Activated T-helper 2 cell treated with anti-CD3 and anti-CD28 coated beads, Interferon-gamma antibody, Interleukin-2, Interleukin-4, amounts not matched to agents 10 μg/mL and 5 μg/mL and 100 μg/mL, durations not matched to agents 14 hours and 24 hours and 36 hours (primary cell): Measurements from ENCODE around the gene RNF182. TPM values are rescaled to one million over a fixed set of nuclear protein-coding genes. Genes with fewer than 3 reads are reported as not detected.
"Not testable (repeated sequence)": the region's sequence is repeated elsewhere in the genome, so short reads cannot be mapped to it uniquely, and the experiment has no call there.

Experiments used
- DNase-seq: peaks from one replicate; pipeline ENCODE4 v3.0.0; 2021; ENCODE audit warnings: low spot score
- H3K27ac Mint-ChIP-seq: one replicate; pipeline ENCODE4 v1.8.0; 2021; ENCODE audit warnings: mixed read lengths
- H3K27me3 Mint-ChIP-seq: one replicate; pipeline ENCODE4 v1.8.0; 2021; ENCODE audit warnings: low read depth, mixed read lengths
- H3K36me3 Mint-ChIP-seq: one replicate; pipeline ENCODE4 v1.8.0; 2021; ENCODE audit warnings: low read depth, mixed read lengths
- H3K4me1 Mint-ChIP-seq: one replicate; pipeline ENCODE4 v1.8.0; 2021; ENCODE audit warnings: low read depth, mixed read lengths
- H3K4me3 Mint-ChIP-seq: one replicate; pipeline ENCODE4 v1.8.0; 2021; ENCODE audit warnings: low read depth, mild to moderate bottlenecking, moderate library complexity, mixed read lengths
- H3K9me3 Mint-ChIP-seq: one replicate; pipeline ENCODE4 v1.8.0; 2021; ENCODE audit warnings: mixed read lengths
- intact Hi-C: fragments of 100-400 bp; cut with micrococcal nuclease; formaldehyde crosslinking; loops from one replicate; pipeline ENCODE4 v1.15.1; 2023
- total RNA-seq: library from RNA; stranded (reverse); gene quantifications from 2 replicates; pipeline ENCODE4 v1.2.3, GENCODE V29; 2022

Gene RNF182
- total RNA-seq, 1 donor from 2014 or later = not detected

DNA sequence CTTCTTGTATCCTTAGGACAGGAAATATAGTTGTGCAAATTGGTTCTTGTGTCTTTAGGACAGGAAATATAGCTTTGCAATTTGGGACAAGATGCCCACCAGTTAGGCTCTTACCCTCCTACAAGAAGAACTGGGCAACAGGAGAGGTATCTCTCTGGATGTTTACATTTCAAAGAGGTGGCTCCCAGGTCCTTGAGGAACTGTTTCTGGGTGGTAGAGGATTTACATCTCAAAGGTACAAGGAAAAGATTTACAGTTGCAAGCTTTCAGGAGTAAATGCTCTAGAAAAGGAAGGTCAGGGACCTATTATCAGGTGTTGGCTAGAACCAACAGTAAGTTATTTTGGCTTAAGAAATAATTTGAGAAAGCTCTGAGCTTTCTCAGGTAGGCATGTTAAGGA lies 19.2 kb downstream of the RNF182 start:
- H3K4me3 Mint-ChIP-seq = no peak overlapping the region
- H3K9me3 Mint-ChIP-seq = peaks cover 8% of the 10 kb centered on the region
- DNase-seq = no peak
- no peaks in the 10 kb centered on the region for H3K4me1 Mint-ChIP-seq
- H3K36me3 Mint-ChIP-seq = no peaks in the 10 kb centered on the region
- no peak overlapping the region for H3K27ac Mint-ChIP-seq
- intact Hi-C loops = no loop called here
- H3K27me3 Mint-ChIP-seq = peaks cover 17% of the 10 kb centered on the region

DNA sequence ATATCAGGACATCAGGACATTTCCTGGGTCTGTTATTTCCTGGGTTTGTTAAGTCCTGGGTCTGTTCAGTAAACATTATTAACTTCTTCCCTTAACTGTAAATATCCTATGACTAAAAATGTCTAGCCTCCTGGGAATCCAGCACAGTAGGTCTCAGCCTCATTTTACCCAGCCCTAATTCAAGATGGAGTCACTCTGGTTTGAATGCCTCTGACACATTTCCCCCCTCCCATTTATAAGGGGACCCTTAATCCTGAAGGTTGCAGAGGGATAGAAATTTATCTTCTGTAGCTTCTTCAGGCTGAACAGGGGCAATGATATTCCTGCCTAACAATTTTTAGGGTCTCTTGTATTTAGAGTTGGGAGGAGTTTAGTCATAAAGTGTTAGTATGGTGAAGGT lies 21.8 kb downstream of the RNF182 start:
- Mint-ChIP-seq H3K27me3 (peaks cover 17% of the 10 kb centered on the region), H3K27ac (no peak overlapping the region), H3K4me1 (no peaks in the 10 kb centered on the region), H3K4me3 (no peak overlapping the region), H3K9me3 (peaks cover 8% of the 10 kb centered on the region), H3K36me3 (no peaks in the 10 kb centered on the region)
- DNase-seq = no peak
- intact Hi-C loops = no loop called here

DNA sequence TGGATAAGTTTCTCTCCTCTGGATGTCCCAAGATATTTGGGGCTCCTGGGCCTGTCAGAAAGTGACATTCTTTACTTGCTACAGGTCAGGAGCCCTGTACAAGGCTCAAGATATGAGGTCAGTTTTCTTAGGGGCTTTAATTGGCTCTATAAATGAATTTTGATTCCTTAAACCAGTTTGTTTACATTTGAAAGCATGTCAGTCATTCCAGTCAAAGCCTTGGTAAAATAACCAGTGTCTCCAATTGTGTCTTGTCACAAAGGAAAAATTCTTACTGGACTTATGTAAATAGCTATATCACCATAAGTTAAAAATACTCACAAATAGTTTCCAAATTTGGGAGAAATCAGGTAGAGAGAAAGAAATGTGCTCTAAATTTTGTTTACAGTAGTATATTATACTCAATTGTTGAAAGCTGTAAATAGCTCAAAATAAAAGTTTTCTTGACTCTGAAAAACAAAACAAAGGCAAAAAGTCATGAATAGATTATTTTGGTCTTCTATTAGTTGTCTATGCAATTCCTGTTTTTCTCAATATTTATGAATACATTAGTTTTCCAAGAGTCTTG lies 22.9 kb downstream of the RNF182 start:
- Mint-ChIP-seq H3K27ac (no peak overlapping the region), H3K4me1 (no peaks in the 10 kb centered on the region), H3K27me3 (peaks cover 12% of the 10 kb centered on the region), H3K36me3 (no peaks in the 10 kb centered on the region), H3K4me3 (no peak overlapping the region), H3K9me3 (peaks cover 5% of the 10 kb centered on the region)
- intact Hi-C loops = no loop called here
- no peak for DNase-seq

DNA sequence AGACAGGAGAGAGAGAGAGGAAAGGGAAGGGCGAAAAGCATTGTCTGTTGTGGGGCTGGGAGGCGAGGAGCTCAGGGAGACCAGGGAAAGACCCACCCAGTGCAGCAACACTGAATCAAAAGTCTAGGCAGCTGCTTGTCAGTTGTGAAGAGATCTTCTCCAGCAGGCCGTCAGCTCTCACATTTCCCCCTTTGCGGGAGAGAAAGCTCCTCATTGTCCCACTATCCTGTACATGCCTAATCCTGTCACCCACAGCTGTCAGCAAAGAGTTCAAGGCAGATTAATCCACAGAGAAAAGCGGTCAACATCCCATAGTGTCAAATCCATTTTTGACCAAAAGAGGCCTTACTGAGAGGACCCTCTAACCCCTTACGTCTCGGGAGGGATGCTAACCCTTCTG lies 27.3 kb downstream of the RNF182 start:
- intact Hi-C loops = no loop called here
- Mint-ChIP-seq H3K4me3 (no peak overlapping the region), H3K36me3 (no peaks in the 10 kb centered on the region), H3K27me3 (peaks cover 15% of the 10 kb centered on the region), H3K4me1 (no peaks in the 10 kb centered on the region), H3K27ac (no peak overlapping the region), H3K9me3 (peaks cover 5% of the 10 kb centered on the region)
- no peak for DNase-seq

DNA sequence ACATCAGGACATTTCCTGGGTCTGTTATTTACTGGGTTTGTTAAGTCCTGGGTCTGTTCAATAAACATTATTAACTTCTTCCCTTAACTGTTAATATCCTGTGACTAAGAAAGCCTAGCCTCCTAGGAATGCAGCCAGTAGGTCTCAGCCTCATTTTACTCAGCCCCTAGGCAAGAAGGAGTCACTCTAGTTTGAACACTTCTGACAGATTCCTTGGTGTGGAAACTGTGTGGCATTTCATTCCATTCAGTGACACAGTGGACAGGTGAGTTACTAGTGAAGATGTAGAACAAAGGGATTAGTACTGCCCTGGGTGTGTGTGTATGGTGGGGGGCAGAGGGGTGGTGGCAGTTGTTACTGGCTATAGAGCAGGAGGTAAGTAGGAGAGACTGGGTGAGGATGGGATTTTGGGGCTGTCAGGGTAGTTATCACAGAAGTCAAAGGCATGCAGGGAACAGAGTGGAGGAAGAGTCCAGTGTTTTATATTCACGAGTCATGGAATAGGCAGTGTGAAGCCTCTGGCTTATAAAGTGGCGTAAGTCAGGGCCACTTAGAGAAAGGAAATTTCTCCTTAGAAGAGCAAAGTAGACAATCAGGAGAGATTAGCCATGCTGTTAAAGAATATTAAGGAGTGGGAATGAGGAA lies 28.4 kb downstream of the RNF182 start:
- intact Hi-C loops = no loop called here
- H3K27me3 Mint-ChIP-seq = peaks cover 12% of the 10 kb centered on the region

DNA sequence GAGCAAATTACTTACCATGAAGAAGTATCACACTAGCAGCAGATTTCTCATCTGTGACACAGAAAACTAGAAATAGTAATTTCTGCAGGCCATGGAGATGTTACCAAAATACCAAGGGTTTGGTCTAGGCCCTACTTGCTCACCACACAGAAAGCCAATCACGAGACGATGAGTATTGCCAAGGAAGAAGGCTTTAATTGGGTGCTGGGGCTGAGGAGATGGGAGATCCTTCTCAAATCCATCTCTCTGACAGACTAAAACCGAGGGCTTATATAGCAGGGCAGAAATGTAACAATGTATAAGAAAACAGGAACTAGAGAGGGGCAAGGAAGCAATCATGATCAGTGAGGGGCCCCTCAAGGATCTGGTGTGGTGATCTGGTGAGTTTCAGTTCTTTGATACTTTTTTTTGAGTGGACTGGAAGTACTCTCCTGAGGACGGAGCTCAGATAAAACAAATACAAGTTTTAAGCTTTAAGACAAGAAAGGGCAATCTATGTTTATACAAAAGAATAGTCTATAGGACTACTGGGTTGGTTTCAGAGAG lies 40.9 kb downstream of the RNF182 start:
- H3K4me1 Mint-ChIP-seq = no peaks in the 10 kb centered on the region
- H3K9me3 Mint-ChIP-seq = peaks cover 7% of the 10 kb centered on the region
- no peak for DNase-seq
- no peak overlapping the region for H3K4me3 Mint-ChIP-seq
- H3K27me3 Mint-ChIP-seq = peaks cover 41% of the 10 kb centered on the region
- H3K36me3 Mint-ChIP-seq = no peaks in the 10 kb centered on the region
- no peak overlapping the region for H3K27ac Mint-ChIP-seq
- intact Hi-C loops = no loop called here

More for the DNA sequence above, 28.4 kb downstream of the RNF182 start:
- Mint-ChIP-seq H3K9me3 (no peaks in the 10 kb centered on the region), H3K4me1 (no peaks in the 10 kb centered on the region), H3K36me3 (no peaks in the 10 kb centered on the region), H3K4me3 (no peak overlapping the region), H3K27ac (no peak overlapping the region)
- DNase-seq = no peak

DNA sequence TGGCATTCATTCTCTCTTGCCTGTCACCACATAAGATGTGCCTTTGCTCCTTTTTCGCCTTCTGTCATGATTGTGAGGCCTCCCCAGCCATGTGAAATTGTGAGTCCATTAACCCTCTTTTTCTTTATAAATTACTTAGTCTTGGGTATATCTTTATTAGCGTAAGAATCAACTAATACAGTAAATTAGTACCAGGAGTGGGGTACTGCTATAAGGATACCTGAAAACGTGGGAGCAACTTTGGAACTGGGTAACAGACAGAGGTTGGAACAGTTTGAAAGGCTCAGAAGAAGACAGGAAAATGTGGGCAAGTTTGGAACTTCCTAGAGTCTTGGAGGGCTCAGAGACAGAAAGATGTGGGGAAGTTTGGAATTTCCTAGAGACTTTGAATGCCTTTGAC lies 46.6 kb downstream of the RNF182 start:
- Mint-ChIP-seq H3K36me3 (peaks cover 7% of the 10 kb centered on the region), H3K27me3 (peaks cover 16% of the 10 kb centered on the region), H3K9me3 (peaks cover 24% of the 10 kb centered on the region), H3K4me3 (no peak overlapping the region), H3K27ac (no peak overlapping the region), H3K4me1 (no peaks in the 10 kb centered on the region)
- no peak for DNase-seq
- intact Hi-C loops = no loop called here

DNA sequence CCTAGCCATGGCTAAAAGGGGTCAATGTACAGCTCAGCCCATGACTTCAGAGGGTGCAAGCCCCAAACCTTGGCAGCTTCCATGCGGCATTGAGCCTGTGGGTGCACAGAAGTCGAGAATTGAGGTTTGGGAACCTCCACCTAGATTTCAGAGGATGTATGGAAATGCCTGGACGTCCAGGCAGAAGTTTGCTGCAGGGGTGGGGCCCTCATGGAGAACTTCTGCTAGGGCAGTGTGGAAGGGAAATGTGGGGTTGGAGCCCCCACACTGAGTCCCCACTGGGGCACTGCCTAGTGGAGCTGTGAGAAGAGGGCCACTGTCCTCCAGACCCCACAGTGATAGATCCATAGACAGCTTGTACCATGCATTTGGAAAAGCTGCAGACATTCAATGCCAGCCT lies 47.9 kb downstream of the RNF182 start:
- H3K27ac Mint-ChIP-seq, DNase-seq, H3K36me3 Mint-ChIP-seq, H3K4me3 Mint-ChIP-seq, intact Hi-C loops, H3K4me1 Mint-ChIP-seq: not testable (repeated sequence)
- Mint-ChIP-seq H3K9me3 (peaks cover 24% of the 10 kb centered on the region), H3K27me3 (peaks cover 21% of the 10 kb centered on the region)

DNA sequence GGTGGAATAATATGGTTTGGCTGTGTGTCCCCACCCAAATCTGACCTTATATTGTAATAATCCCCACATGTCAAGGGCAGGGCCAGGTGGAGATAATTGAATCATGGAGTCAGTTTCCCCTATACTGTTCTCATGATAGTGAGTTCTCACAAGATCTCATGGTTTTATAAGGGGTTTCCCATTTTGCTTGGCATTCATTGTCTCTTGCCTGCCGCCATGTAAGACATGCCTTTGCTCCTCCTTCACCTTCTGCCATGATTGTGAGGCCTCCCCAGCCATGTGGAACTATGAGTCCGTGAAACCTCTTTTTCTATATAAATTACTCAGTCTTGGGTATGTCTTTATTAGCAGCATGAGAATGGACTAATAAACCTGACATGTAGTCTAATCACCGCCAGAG lies 48.7 kb downstream of the RNF182 start:
- H3K36me3 Mint-ChIP-seq, H3K4me3 Mint-ChIP-seq, H3K4me1 Mint-ChIP-seq, intact Hi-C loops, DNase-seq, H3K27ac Mint-ChIP-seq: not testable (repeated sequence)
- Mint-ChIP-seq H3K9me3 (peaks cover 24% of the 10 kb centered on the region), H3K27me3 (peaks cover 14% of the 10 kb centered on the region)

DNA sequence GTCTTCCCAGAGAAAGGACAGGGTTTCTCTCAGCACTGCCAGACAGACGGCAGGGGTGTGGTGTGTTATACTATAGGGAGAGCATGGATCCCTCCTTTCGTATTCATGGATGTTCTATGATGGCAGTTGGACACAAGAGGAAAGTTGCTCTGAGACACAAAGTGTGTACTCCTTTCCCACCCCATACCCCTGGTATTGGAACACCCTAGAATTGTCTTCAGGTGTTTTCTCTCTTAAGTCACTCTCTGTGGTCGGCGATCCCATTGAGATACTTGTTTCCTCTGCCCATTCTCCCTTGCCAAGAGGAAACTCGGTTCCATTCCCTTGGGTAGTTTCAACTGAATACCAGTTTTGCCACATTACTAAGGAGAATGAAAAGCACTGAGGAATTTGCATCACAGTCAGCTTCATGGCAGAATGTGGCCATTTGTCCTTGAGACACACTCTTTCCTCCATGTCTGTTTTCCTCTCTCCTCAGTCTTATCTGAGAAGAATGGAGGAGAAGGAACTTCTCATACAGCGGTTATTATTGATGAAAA lies 53.4 kb downstream of the RNF182 start:
- Mint-ChIP-seq H3K27me3 (peaks cover 35% of the 10 kb centered on the region), H3K9me3 (peaks cover 6% of the 10 kb centered on the region), H3K4me3 (no peak overlapping the region), H3K4me1 (no peaks in the 10 kb centered on the region), H3K36me3 (peaks cover 3% of the 10 kb centered on the region), H3K27ac (no peak overlapping the region)
- intact Hi-C loops = no loop called here
- DNase-seq = no peak

DNA sequence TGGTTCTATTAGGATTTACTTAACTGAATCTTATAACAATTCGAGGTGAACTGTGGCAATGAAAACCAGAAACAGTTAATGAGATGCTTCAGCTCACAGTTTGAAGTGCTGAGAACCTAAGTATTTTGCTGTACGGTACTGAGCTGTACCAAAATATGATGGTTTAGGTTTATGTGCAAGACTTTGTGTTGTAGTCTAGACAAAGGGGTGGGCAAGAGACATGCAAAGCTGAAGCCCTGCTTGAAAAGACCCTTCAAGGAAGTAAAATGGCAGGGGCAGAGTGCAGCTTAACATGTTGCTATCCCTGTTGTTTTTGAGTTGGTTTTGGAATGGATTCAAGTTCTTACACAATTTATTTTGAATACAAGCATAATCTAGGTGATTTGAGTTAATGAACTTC lies 54.0 kb downstream of the RNF182 start:
- no peak for DNase-seq
- no peak overlapping the region for H3K4me3 Mint-ChIP-seq
- peaks cover 40% of the 10 kb centered on the region for H3K27me3 Mint-ChIP-seq
- intact Hi-C loops = no loop called here
- no peaks in the 10 kb centered on the region for H3K36me3 Mint-ChIP-seq
- H3K4me1 Mint-ChIP-seq = no peaks in the 10 kb centered on the region
- H3K27ac Mint-ChIP-seq = no peak overlapping the region
- peaks cover under 1% of the 10 kb centered on the region for H3K9me3 Mint-ChIP-seq

DNA sequence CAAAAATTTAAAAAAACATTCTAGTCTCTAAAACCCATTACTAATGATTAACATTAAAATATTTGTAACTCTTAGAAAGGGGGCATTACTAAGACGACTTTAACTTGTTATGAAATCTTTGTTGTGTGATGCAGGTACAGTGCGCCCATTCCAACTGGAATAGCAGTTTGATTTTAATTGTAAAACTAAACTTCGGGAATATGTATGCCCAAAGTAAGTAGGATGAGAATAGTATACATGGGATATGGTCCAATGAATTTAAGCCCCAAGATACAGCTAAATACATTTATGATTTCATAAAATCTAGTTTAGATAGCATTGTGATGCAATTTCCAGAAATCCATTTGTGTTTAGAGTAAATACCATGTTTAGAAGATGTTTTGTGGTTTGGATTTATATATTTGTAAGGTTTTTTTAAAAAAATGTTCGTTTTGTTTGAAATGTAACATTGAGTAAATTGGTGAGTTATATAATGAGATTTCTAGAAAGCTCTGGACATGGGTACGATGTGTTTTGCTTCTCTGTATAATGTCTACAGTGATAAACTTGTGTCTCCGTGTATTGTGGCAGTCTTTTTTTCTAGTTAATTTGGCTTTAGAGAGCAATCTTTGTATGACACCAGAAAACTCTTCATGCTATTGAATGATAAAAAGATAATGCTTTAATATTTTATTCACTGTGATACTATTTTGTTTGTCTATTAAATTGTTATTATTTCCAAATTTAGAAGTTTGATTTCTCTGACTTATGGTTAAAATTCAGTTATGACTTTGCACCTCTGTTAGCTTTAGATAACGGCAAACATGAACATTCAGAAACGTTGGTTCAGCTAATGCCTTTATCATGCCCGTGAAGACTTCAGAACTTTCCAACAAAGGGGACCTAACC lies 54.8 kb downstream of the RNF182 start:
- peaks cover 47% of the 10 kb centered on the region for H3K27me3 Mint-ChIP-seq
- DNase-seq = no peak

DNA sequence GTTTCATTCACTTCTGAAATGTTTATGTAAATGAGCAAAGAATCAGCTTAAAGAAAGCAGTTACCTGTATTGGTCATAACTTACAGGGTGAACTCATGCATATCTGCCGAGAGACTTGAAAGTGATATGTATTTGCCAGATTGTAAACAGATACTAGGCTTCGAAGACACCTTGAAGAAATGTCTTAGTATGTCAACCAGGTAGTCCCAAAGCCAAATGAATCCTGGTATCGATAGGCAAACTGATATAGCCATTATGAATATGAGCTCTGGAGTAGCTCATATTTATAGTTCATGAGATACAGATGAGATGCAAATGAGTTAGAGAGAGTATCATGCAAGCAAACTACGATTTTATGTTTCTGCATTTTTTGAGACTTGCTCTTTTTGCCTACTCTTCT lies 55.8 kb downstream of the RNF182 start:
- no peaks in the 10 kb centered on the region for H3K36me3 Mint-ChIP-seq
- DNase-seq = no peak
- H3K4me1 Mint-ChIP-seq = no peaks in the 10 kb centered on the region
- H3K9me3 Mint-ChIP-seq = no peaks in the 10 kb centered on the region
- H3K4me3 Mint-ChIP-seq = no peak overlapping the region
- no peak overlapping the region for H3K27ac Mint-ChIP-seq
- intact Hi-C loops = no loop called here
- H3K27me3 Mint-ChIP-seq = peaks cover 45% of the 10 kb centered on the region

More for the DNA sequence above, 54.8 kb downstream of the RNF182 start:
- intact Hi-C loops = no loop called here
- Mint-ChIP-seq H3K4me3 (no peak overlapping the region), H3K4me1 (no peaks in the 10 kb centered on the region), H3K36me3 (no peaks in the 10 kb centered on the region), H3K27ac (no peak overlapping the region), H3K9me3 (no peaks in the 10 kb centered on the region)
